SK-N-SH treated with all-trans-retinoic acid at 6 μM for 48 hours (cell line): ENCODE results near the gene SPG11.

Source experiments
- ARNTL ChIP-seq: fragments of 450-650 bp; formaldehyde crosslinking; IDR thresholded peaks from 2 replicates; pipeline ENCODE4 v1.5.0; 2020; ENCODE audit warnings: low read depth, mild to moderate bottlenecking, moderate library complexity, borderline replicate concordance
- BACH2 ChIP-seq: fragments of 250-450 bp; sonication (Bioruptor Pico); IDR thresholded peaks from 2 replicates; pipeline ENCODE4 v1.9.0; 2021; ENCODE audit warnings: mild to moderate bottlenecking, borderline replicate concordance
- OSR1 ChIP-seq: fragments of 250-450 bp; sonication (Bioruptor Pico); IDR thresholded peaks from 2 replicates; pipeline ENCODE4 v1.8.0; 2022; ENCODE audit warnings: moderate library complexity, mild to moderate bottlenecking, inconsistent platforms
- PATZ1 ChIP-seq: fragments of 250-450 bp; sonication (Bioruptor Pico); IDR thresholded peaks from 2 replicates; pipeline ENCODE4 v1.8.0; 2020; ENCODE audit warnings: mild to moderate bottlenecking, moderate library complexity, borderline replicate concordance
- RARB ChIP-seq: fragments of 250-450 bp; sonication (Bioruptor Pico); IDR thresholded peaks from 2 replicates; pipeline ENCODE4 v1.8.0; 2021; ENCODE audit warnings: mild to moderate bottlenecking, moderate library complexity
- TCF4 ChIP-seq: fragments of 250-450 bp; sonication (Bioruptor Pico); IDR thresholded peaks from 2 replicates; pipeline ENCODE4 v1.8.0; 2021; ENCODE audit warnings: mild to moderate bottlenecking, moderate library complexity, borderline replicate concordance
- ZFP3 ChIP-seq: fragments of 250-450 bp; sonication (Bioruptor Pico); IDR thresholded peaks from 2 replicates; pipeline ENCODE4 v1.5.0; 2020; ENCODE audit warnings: mild to moderate bottlenecking, moderate library complexity
- ZNF565 ChIP-seq: fragments of 450-650 bp; formaldehyde crosslinking; conservative IDR thresholded peaks from 2 replicates; pipeline ENCODE4 v1.5.0; 2020; ENCODE audit warnings: low read depth, mild to moderate bottlenecking, moderate library complexity
- TF ChIP-seq, protein P1 (sequence below): fragments of 250-450 bp; sonication (Bioruptor Pico); IDR thresholded peaks from 2 replicates; pipeline ENCODE4 v1.5.1; 2020; ENCODE audit warnings: low read depth, mild to moderate bottlenecking, moderate library complexity
- TF ChIP-seq, protein P2 (sequence below): fragments of 250-450 bp; sonication (Bioruptor Pico); IDR thresholded peaks from 2 replicates; pipeline ENCODE4 v1.8.0; 2021; ENCODE audit warnings: low read depth, mild to moderate bottlenecking, moderate library complexity, borderline replicate concordance
- TF ChIP-seq, protein P3 (sequence below): fragments of 250-450 bp; sonication (Bioruptor Pico); IDR thresholded peaks from 2 replicates; pipeline ENCODE4 v1.5.0; 2020; ENCODE audit warnings: mild to moderate bottlenecking, moderate library complexity

GRCh38 chr15:44535523-44536301 is 127.8 kb downstream of the SPG11 start:
- TF ChIP-seq ZFP3 (CRISPR knock-in tag) (no peak), TCF4 (CRISPR knock-in tag) (no peak), RARB (no peak), PATZ1 (CRISPR knock-in tag) (no peak), OSR1 (no peak), BACH2 (no peak), ZNF565 (CRISPR knock-in tag) (no peak), ARNTL (CRISPR knock-in tag) (no peak)
- TF ChIP-seq, protein P1, sequence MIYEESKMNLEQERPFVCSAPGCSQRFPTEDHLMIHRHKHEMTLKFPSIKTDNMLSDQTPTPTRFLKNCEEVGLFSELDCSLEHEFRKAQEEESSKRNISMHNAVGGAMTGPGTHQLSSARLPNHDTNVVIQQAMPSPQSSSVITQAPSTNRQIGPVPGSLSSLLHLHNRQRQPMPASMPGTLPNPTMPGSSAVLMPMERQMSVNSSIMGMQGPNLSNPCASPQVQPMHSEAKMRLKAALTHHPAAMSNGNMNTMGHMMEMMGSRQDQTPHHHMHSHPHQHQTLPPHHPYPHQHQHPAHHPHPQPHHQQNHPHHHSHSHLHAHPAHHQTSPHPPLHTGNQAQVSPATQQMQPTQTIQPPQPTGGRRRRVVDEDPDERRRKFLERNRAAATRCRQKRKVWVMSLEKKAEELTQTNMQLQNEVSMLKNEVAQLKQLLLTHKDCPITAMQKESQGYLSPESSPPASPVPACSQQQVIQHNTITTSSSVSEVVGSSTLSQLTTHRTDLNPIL (CRISPR knock-in tag): no peak
- TF ChIP-seq, protein P2, sequence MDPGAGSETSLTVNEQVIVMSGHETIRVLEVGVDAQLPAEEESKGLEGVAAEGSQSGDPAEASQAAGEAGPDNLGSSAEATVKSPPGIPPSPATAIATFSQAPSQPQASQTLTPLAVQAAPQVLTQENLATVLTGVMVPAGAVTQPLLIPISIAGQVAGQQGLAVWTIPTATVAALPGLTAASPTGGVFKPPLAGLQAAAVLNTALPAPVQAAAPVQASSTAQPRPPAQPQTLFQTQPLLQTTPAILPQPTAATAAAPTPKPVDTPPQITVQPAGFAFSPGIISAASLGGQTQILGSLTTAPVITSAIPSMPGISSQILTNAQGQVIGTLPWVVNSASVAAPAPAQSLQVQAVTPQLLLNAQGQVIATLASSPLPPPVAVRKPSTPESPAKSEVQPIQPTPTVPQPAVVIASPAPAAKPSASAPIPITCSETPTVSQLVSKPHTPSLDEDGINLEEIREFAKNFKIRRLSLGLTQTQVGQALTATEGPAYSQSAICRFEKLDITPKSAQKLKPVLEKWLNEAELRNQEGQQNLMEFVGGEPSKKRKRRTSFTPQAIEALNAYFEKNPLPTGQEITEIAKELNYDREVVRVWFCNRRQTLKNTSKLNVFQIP (CRISPR knock-in tag): no peak
- TF ChIP-seq, protein P3, sequence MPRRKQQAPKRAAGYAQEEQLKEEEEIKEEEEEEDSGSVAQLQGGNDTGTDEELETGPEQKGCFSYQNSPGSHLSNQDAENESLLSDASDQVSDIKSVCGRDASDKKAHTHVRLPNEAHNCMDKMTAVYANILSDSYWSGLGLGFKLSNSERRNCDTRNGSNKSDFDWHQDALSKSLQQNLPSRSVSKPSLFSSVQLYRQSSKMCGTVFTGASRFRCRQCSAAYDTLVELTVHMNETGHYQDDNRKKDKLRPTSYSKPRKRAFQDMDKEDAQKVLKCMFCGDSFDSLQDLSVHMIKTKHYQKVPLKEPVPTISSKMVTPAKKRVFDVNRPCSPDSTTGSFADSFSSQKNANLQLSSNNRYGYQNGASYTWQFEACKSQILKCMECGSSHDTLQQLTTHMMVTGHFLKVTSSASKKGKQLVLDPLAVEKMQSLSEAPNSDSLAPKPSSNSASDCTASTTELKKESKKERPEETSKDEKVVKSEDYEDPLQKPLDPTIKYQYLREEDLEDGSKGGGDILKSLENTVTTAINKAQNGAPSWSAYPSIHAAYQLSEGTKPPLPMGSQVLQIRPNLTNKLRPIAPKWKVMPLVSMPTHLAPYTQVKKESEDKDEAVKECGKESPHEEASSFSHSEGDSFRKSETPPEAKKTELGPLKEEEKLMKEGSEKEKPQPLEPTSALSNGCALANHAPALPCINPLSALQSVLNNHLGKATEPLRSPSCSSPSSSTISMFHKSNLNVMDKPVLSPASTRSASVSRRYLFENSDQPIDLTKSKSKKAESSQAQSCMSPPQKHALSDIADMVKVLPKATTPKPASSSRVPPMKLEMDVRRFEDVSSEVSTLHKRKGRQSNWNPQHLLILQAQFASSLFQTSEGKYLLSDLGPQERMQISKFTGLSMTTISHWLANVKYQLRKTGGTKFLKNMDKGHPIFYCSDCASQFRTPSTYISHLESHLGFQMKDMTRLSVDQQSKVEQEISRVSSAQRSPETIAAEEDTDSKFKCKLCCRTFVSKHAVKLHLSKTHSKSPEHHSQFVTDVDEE (CRISPR knock-in tag): no peak
